HG03575 (cell line): ENCODE data around the gene ALKBH5.
"Not testable (repeated sequence)": the region's sequence is repeated elsewhere in the genome, so short reads cannot be mapped to it uniquely, and the experiment has no call there.

ENCODE experiments used
- ATAC-seq: cut with Tn5 transposase; IDR thresholded peaks from one replicate; pipeline ENCODE4 v1.9.1; 2021; ENCODE audit not compliant: unreplicated experiment, insufficient number of reproducible peaks, low FRiP score; ENCODE audit errors: extremely low read depth

Gene ALKBH5

DNA sequence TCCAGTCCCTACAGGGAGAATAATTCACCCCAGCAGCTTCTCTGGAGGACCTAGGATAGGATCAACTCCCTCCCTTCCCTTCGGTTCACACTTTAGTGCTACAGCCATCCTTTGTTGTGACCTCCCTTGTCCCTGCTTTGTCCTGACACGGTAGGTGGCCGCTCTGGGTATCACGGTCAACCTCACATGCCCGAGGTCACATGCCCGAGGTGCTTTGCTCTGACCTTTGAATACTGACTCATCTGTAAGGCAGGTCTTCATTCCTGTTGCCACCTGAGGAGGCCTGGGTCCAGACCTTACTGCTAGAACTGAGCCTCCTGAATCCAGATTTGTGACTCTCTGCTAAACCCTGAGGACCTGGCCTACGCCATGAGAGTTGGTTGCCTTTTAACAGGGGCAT, 19.7 kb downstream of the ALKBH5 start:
- ATAC-seq = no peak

DNA sequence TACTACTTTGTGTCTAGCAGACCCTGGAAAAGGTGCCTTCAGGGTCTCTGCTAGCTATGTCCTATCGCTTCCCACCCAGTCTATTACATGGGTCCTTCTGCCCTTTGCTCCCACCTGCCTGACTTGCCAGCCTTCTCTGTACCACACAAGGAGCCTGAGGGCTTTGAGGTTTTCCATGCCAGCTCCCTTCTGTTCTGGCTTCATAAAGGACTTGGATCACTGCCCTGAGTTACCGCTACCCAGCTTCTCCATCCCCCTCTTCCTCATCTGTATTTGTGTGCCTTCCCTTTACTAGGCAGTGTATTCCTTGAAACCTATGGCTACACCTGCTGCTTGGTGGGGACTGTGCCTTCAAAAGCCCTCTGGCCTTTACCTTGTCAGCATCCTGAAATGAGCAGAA, 22.2 kb downstream of the ALKBH5 start:
- ATAC-seq = no peak

DNA sequence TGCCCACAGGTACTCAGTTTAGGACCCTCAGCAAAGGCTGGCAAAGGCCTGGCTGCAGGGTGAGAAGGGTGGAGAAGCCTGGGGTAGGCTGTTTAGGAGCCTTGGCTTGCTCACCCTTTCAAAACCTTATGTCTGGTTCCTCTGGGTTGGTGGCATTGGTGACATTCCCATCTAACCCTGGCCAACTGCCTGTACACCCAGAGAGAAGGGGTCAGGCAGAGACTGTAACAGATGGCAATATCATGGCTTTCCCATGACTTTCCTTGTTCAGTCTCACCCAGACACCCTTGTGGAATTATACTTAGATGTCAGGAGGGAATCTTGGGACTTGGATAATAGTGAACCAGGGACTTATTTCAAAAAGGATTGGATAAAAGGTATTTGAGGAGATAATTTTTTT, 23.3 kb downstream of the ALKBH5 start:
- no peak for ATAC-seq

DNA sequence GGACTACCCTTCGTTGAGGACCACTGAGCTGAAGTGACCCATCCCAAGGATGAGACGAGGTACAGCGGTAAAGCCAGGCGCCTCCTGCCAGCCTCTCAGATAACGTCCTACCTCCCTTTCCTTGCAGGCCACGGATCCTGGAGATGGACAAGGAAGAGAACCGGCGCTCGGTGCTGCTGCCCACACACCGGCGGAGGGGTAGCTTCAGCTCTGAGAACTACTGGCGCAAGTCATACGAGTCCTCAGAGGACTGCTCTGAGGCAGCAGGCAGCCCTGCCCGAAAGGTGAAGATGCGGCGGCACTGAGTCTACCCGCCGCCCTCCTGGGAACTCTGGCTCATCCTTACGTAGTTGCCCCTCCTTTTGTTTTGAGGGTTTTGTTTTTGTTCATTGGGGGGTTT, 24.5 kb downstream of the ALKBH5 start:
- ATAC-seq = no peak

DNA sequence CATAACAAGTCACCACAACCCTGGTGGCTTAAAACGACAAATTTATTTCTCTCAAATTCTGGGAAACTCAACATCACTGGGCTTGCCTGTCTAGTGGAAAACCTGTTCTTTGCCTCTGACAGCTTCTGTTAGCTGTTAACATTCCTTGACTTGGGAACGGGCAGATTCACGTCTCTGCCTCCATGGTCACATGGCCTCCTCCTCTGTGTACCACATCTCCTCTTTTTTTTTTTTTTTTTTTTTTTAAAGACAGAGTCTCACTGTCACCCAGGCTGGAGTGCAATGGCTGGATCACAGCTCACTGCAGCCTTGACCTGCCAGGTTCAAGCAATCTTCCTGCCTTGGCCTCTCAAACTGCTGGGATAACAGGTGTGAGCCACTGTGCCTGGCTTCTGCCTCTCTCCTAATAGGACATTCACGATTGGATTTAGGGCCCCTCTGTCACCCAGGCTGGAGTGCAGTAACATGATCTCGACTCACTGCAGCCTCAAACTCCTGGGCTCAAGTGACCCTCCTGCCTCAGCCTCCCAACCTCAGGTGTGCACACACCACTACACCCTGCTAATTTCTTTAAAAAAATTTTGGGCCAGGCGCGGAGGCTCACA, 30.1 kb downstream of the ALKBH5 start:
- ATAC-seq = no peak

DNA sequence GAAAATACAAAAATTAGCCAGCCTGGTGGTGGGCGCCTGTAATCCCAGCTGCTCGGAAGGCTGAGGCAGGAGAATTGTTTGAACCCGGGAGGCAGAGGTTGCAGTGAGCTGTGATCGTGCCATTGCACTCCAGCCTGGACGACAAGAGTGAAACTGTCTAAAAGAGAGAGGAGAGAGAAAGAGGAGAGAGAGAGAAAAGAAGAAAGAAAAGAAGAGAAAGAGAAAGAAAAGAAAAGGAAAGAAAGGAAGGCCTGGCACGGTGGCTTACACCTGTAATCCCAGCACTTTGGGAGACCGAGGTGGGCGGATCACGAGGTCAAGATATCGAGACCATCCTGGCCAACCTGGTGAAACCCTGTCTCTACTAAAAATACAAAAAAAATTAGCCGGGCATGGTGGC, 33.3 kb downstream of the ALKBH5 start:
- not testable (repeated sequence) for ATAC-seq

DNA sequence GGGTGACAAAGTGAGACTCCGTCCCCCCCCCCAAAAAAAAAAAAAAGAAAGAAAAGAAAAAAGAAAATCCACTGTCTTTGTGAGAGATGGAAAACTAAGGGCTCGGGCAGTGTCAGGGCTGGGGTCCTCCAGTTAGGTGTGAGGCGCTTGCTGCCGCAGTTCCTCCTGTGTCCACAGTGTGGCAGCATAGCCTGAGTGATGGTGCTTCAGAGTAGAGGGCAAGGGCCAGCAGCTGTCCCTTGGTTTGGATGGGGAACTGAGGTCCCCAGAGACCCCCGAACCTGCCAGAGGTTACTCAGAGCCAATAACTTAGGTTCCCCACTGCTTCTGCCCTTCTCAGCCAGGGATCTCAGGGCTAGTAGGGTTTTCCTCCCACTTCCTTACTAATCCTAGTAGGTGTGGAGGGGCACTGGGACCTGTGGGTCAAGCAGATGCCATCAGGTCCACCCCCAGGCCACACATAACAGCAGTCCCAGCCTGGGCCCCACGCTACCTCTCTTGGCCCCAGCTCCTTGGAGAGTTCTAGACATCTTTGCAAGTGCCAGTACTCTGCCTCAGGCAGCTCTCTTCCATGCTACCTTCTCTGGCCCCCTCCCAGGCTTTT, 33.9 kb downstream of the ALKBH5 start:
- no peak for ATAC-seq

DNA sequence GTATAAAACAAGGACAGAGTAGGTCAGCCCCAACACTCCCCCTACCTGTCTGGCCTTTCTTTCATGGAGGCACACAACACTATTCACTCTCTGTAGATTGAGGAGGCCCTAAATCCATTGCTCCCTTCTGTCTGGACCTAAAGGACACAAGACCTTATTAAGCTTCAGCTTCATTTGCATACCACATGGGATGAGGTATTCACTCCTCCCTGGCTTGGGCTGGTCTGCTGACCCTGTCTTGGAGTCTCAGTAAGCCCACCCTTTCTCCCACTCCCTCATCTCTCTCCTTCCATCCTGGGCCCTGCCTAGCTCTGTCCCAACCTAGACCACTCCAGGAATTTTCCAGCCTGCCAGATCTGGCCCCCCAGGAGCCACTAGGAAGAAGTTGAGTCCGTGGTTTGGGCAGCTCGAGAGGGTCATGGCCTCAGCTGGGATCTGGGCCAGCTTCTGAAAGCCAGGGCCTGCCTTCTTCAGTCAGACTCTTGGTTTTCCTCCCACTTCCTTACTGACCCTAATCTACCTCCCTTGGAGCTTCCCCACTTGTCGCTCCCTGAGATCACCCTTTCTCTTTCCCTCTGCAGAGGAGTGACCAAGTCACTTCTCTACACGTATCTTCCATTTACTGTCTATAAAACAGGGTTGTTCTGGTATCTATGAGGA, 35.3 kb downstream of the ALKBH5 start:
- ATAC-seq = no peak

DNA sequence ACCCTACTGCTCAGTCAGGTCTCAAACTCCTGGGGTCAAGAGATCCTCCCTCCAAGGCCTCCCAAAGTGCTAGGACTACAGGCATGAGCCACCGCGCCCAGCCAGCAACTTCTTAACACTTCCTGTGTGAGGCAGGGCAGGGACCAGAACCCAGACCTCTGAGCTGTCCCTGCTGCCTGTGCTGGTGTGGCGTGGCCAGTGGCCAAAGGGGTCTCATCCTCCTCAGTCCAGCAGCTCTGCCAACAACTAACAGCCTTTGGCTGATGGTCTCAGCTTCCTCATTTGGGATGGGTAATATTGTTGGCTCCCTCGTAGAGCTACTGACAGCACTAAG, 40.4 kb downstream of the ALKBH5 start:
- no peak for ATAC-seq

DNA sequence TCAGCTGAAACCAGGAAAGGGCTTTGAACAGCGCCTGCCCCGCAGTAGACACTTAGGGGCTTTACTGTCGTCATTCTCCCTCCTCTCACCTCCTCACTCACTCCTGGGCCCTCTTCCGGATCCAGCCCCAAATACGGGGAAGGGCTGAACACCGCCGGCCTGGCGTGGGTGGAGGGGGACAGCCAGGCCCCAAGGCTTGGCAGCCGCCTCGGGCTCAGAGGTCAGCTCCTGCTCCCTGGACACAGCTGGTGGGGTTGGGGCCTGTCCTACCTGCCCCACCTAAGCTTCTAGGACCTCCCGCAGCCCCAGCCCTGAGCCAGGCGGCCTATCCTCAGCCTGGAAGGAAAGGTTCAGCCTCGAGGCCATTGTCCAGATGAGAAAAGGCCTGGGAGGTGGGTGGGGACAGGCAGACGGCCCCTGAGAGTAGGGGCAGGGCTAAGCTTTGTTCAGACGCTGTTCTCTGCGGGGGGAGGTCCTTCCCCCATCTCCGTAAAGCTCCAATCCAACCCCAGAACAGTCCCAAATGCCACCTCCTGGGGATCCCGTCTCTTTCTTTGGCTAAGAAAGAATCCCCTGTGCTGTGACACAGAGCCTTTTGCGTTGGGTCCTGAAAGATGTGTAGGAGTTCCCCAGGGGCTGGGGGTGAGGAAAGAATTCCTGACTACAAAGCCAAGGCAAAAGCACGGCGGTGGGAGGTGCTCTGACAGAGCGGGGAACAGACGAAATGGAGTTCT, 40.9 kb downstream of the ALKBH5 start:
- no peak for ATAC-seq

DNA sequence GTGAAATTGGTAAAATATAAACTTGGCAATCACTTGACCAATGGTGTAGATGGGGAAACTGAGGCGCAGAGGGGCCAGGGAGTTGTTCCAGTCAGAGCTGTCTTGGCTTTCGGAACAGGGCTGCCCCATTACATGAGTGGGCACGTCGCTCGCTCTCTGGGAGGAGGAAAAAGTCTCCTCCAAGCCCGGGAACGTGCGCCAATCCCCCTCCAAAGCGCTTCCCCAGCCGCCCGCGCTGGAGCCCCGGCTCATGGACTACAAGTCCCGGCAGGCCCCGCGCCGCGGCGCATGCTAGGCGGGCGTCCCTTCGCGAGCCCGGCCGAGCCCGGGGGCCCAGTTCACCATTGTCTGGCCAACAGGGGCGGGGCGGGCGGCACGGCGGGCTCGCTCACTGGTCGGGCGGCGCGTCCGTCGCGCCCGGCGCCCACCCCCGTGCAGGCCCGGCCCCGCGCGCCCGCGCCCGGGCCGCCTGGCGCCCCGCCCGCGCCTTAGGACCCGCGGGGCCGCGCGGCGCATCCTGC, 41.6 kb downstream of the ALKBH5 start, which contains the start of gene LLGL1:
LLGL1 (plus strand) TSS at position 515 of the 521 bp plus-strand sequence. CDS start 48 bp downstream, outside the sequence.
- no peak for ATAC-seq

DNA sequence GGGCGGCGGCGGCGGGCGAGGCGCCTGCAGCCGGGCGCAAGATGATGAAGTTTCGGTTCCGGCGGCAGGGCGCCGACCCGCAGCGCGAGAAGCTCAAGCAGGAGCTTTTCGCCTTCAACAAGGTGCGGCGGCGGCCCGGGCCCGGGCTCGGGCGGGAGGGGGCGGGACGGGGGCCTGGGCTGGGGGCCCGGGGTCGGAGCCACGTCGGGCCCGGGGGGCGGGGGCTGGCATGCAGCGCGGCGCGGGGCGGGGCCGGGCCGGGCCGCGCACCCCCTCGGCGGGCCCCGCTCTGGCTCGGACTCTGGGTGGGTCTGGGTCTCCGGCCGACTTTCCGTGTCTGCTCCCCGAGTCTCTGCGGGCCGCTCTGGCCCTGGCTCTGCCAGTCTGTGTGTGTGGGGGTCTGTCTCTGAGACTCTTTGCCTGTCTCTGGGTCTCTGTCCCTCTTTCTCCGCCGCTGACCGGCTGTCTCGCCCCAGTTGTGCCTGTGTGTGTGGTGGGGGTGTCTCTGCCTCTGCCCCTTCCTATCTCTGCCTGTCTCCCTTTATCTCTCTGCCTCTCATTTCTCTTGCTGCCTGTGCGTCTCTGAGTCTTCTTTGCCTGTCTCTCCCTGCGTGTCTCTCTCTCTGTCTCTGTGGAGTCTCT, 42.1 kb downstream of the ALKBH5 start:
- no peak for ATAC-seq

DNA sequence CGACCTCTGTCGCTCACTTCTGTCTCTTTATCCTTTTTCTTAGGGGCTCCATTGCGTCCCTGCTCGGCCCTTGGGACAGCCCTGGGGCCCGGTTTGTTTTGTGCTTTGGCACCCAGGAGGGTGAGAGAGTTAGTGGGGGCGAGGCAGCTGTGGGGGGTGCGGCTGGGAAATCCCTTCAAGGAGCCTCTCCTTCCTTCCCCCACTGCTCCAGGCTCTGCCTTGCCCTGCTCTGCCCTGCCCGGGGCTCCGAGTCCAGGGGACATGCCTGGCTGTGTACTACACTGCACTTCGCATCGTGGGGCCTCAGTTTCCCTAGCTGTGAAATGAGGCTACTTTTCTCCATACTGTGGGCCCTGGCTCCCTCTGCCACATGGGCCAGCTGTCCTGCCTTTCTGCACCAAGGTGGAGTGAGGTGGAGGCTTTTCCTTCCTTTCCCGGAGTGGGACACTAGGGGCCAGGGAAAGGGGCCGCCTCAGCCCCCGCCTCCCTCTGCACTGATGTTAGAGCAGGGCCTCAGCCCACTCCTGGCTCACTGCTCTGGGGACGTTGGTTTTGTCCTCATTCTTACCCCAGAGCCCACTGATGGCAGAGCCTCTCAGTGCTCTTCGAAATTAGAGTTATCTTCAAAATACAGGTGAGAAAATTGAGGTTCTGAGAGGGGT, 42.8 kb downstream of the ALKBH5 start:
- ATAC-seq = no peak

DNA sequence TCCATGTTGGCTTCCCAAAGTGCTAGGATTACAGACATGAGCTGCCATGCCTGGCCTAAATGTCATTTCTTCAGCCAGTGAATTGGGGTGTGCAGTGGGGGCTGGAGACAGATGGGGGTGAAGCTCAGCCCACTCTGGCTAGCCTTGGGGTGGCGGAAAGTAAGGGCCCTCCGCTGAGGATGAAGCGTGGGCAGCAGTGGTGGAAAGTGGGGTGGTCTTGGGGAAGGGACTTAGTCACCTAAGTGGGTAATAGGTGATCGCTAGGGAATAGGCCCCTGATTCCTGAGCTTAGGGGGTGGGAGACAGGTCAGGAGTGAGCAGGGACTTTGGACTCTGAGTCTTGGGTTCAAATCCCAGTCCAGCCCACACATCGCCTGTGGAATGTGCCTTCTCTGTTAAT, 44.0 kb downstream of the ALKBH5 start:
- no peak for ATAC-seq

DNA sequence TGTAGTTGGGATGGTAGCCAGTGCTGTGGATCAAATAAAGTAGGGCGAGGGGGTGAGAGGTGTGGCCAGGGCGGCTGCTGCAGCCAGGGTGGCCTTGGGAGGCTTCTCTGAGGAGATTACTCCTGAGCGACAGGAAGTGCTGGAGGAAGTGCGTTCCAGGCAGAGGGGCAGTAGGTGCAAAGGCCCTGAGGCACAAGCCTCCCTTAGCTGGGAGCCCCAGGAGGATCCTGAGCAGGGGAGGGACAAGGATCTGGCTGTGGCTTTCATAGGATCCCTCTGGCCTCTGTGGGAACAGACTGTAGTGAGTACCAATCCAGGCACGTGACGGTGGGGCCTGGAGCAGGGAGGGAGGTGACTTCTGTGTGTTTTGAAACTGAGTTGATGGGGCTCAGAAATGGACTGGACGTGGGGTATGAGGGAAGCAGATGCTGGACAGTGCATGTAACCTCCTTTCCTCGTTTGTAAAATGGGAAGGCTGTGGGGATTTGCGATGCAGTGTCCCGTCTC, 44.6 kb downstream of the ALKBH5 start:
- no peak for ATAC-seq

DNA sequence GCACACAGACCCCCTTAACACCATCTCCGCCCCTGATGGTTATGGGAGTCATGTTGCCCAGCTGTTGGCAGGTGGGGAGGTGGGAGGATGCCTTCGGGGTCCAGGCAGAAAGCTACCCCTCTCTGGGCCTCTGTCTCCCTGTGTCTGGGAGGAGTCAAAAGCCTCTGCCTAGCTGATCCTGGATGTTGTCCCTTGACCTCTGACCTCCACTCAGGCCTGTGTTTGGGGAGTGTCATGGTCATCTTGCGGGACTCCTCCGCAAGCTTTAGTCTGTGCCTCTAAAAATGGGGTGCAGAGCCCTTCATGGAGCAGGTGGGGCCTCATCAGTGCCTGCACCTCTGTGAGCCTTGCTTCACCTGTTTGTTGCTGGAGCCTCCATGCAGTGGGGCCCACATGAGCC, 45.6 kb downstream of the ALKBH5 start:
- ATAC-seq = no peak

DNA sequence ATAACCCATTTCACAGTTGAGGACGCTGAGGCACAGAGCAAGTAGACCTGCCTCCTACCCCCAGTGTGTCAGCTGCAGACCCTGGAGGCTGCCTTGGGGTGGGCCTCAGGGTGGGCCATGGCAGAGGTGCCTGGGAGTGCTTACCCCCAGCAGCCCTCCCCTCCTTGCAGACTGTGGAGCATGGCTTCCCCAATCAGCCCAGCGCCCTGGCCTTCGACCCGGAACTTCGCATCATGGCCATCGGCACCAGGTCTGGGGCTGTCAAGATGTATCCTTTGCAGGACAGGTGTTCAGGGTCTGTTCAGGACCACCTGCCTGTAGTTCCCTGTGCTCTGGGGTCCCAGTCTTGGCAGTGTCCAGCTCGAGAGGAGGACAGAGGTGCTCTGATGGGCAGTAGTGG, 46.1 kb downstream of the ALKBH5 start:
- no peak for ATAC-seq

DNA sequence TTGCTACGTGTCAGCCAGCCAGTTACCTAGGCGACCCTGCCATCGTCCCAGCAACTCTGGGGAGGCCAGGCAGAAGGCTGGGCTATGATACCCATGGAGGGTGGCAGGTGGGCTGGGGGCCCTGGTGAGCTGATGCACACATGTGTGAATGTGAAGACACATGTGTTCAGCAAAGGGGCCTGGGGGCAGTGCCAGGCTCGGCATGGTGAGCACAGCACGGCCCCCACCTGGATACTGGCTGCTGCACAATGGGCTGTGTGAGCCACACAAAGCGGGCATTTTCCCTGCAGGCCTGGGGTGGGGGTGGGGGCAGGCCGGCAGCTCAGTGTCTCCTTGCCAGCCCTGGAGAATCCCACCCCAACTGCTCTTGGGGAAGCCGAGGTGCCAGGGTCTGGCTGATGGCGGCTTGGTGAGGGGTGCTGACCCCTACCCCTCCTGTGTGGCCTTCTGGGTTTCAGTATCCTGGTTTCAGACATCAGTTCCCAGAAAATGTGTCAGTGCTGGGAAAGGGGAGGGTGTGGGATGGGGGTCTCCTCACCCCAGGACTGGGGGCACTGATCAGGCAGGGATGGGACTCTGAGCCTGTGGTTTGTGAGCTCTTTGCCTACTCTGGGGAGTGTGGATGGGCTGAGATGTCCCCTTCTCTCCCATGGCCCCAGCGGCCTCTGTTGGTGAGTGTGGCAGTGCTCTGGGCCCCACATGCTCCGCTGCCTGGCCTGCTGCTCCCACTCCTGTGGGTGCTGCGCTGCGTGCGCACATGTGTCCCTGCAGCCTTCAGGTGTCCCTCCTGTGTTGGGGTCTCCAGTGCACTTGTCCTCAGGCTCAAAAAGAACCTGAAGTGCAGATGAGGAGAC, 46.9 kb downstream of the ALKBH5 start:
- no peak for ATAC-seq
